ENCODE results near the gene RPL11. TPM values are rescaled to one million over a fixed set of nuclear protein-coding genes. Genes with fewer than 3 reads are reported as not detected.

RPL11 gene
- total and polyA plus RNA-seq, 10 of the 15 experiments (the other 5 are each of a cell fraction or from before 2014, with no cell fraction given), result 968 to 4,611 (median 2,521) TPM

DNA sequence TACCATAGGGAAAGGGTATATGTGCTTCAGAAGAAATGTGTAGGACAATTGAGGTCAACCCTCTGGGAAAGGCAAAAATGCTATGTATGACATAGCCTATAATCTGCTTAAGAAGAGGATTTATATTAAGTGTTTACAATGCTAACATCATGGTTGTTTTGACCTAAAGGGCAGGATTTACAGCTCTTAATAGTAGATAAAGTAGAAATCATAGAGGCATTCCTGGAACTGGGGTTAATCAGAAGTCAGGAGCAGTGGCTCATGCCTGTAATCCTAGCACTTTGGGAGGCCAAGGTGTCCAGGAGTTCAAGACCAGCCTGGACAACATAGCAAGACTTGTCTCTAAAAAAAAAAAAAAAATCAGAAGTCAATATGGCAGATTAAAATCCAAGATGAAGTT, 8.7 kb upstream of the RPL11 start (continued):
- no peak for TF ChIP-seq RB1 (IDR thresholded peaks at IDR 0.05; ENCODE audit: borderline replicate concordance)
- no peak for TF ChIP-seq ATF3 (IDR thresholded peaks at IDR 0.05; ENCODE audit: borderline replicate concordance, extremely low read depth, low read depth, low read length)
- no peak for TF ChIP-seq HDGF (IDR thresholded peaks at IDR 0.05)
- TF ChIP-seq REST (IDR thresholded peaks at IDR 0.05; ENCODE audit: low read depth, low read length), result no peak
- TF ChIP-seq ZNF274 (IDR thresholded peaks at IDR 0.05; ENCODE audit: insufficient read depth, insufficient read length), result no peak

- FAIRE-seq (no peak), ATAC-seq (no peak), DNase-seq (ENCODE audit: low read depth, low spot score) (no peak)
- Histone ChIP-seq H3K36me3 (ENCODE audit: control insufficient read depth in 2 of 2, insufficient read depth in 2 of 2, low read length in 1 of 2) (no peaks in the 10 kb centered on the region), H2AFZ (ENCODE audit: control insufficient read depth, low read depth, low read length) (no peak overlapping the region), H3K9ac (ENCODE audit: control insufficient read depth, insufficient read depth, low read length) (no peak overlapping the region), H3K9me3 (replicated peaks; ENCODE audit: control insufficient read depth, insufficient read depth, low read length) (no peaks in the 10 kb centered on the region), H4K20me1 (ENCODE audit: control insufficient read depth, insufficient read depth) (no peaks in the 10 kb centered on the region), H3K27me3 (replicated peaks in 1 of 2; ENCODE audit: control insufficient read depth in 2 of 2, insufficient read depth in 2 of 2, low read length in 1 of 2) (no peaks in the 10 kb centered on the region; a peak in 1 of 4 replicates), H3K79me2 (ENCODE audit: control insufficient read depth, insufficient read depth, low read length) (no peaks in the 10 kb centered on the region), H3K27ac (ENCODE audit: control insufficient read depth, insufficient read depth) (no peak overlapping the region), H3K4me1 (ENCODE audit: control insufficient read depth, insufficient read depth, low read length) (no peaks in the 10 kb centered on the region), H3K4me2 (ENCODE audit: control insufficient read depth, insufficient read depth) (no peak overlapping the region), H3K4me3 (no peak overlapping the region)
- ChIA-PET SMC1A (ENCODE audit: uncharacterized antibody, unreplicated experiment) (no interaction called here), POLR2A (no interaction called here), RAD21 (ENCODE audit: unreplicated experiment) (no interaction called here), CTCF (interaction anchor here (0.7 to 1.7 kb wide), 2 partner anchors 12 to 87 kb away, joined by 3 to 5 read pairs; no protein-coding TSS in a partner anchor)
- 50% methylated on average over 2 of the region's 2 CpGs for WGBS (ENCODE audit: insufficient coverage, insufficient replicate concordance, low lambda C conversion rate, missing lambda C conversion rate)
- TF ChIP-seq SUPT20H (IDR thresholded peaks at IDR 0.05; ENCODE audit: borderline replicate concordance, control insufficient read depth, low read depth, low read length) (no peak), LARP7 (IDR thresholded peaks at IDR 0.05) (0 out of 2 replicates have a peak, but pooled peaks have one; percentile 30)
- BruUV-seq (replicated peaks), result no TSS peak
- in situ Hi-C loops (cut with MboI) (no loop called here), intact Hi-C loops (cut with micrococcal nuclease; ENCODE audit: unreplicated experiment) (loop anchor here (5.0 kb wide), 1 partner anchor 168 kb away; no protein-coding TSS in a partner anchor)
Measured at GRCh38 chr1:23684415-23684814, 7.2 kb upstream of the RPL11 start.

Measured in GM12878 (cell line).